Measurements from ENCODE around the gene SFXN2. TPM values are rescaled to one million over a fixed set of nuclear protein-coding genes. Genes with fewer than 3 reads are reported as not detected.
A peak's percentile ranks its signal among the peaks of the same experiment; 100 is the strongest.

SFXN2 gene
- total and polyA plus RNA-seq, 7 donors, result 0.66 to 11.6 (median 2.4) TPM

GRCh38 chr10:102743588-102744373 lies 29.3 kb downstream of the SFXN2 start, which contains the start of gene WBP1L:
Gene WBP1L (plus strand): TSS chr10:102743948. CDS start chr10:102744054, 106 bp downstream.
- H3K36me3 ChIP-seq, result no peaks in the 10 kb centered on the region

DNA sequence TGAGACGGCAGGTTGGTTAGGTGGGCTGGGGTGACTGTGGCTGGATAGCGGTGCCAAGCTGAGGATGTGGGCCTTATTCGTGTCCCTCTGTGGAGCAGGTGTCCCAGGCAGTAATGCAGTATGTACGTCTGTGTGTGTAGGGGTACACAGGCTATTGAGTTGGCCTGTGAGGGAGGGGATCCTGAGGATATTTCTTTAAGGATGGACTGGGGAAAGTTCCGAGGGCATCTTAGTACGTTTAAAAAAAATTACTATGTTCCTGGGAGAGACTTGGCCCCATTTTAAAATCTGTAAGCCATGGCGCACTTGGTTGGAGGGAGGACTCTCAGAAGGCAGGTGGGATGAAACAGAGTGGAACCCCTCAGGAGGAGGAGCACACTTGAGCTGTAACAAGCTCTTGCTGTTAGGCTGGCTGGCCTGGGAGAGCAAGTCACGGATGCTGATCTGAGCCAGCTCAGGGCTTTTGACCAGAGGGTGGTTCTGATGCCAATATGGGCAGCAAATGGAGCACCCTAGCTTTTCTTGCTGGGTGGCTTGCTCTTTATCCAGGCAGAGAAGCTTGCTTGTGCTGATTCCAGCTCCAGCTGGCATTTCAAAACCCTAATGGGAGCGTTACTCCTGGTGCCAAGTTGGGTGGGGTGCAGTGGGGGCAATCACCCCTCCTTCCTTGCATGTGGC lies 30.1 kb downstream of the SFXN2 start:
- Histone ChIP-seq H3K4me1 (peaks cover 0 to 30% (median 25%) of the 10 kb centered on the region in 4 donors), H3K27me3 (no peaks in the 10 kb centered on the region), H3K36me3 (no peaks in the 10 kb centered on the region), H3K9me3 (no peaks in the 10 kb centered on the region), H3K27ac (peak overlapping the region; percentile 91 to 95 (median 92)), H3K4me3 (peak overlapping the region; percentile 69 to 99 (median 90))
- intact Hi-C loops (cut with DNase I), result loop anchor here (5.0 kb wide), 2 partner anchors 58 to 73 kb away; no protein-coding TSS in a partner anchor
- WGBS, 2 donors, result 6 to 11% methylated on average over 9 of the region's 9 CpGs
- TF ChIP-seq EP300 (IDR thresholded peaks at IDR 0.05), result no peak
- TF ChIP-seq POLR2AphosphoS5 (IDR thresholded peaks at IDR 0.05), result peak in 1 of 4 donors; percentile 30
- DNase-seq, result peak; percentile 80

More at GRCh38 chr10:102743588-102744373, 29.3 kb downstream of the SFXN2 start, which contains the start of gene WBP1L:
- peak; percentile 99 for DNase-seq
- intact Hi-C loops (cut with DNase I), result loop anchor here (2.0 to 5.0 kb wide), 3 partner anchors 29 to 74 kb away; partner anchors contain the start of genes ARL3 and SFXN2
- no peaks in the 10 kb centered on the region for H3K27me3 ChIP-seq
- H3K9me3 ChIP-seq, result no peaks in the 10 kb centered on the region
- WGBS, 2 donors, result 0 to 1% methylated on average over 37 of the region's 37 CpGs
- TF ChIP-seq POLR2AphosphoS5 (IDR thresholded peaks at IDR 0.05), result peak; percentile 93 to 99 (median 98)
- TF ChIP-seq POLR2A (IDR thresholded peaks at IDR 0.05), result peak; percentile 91 to 96
- TF ChIP-seq EP300 (IDR thresholded peaks at IDR 0.05), result no peak
- H3K4me1 ChIP-seq, result peaks cover 0 to 30% (median 25%) of the 10 kb centered on the region in 4 donors
- peak within 1 kb of the TSS; percentile 69 to 99 (median 90) for H3K4me3 ChIP-seq
- peak within 1 kb of the TSS; percentile 91 to 95 (median 92) for H3K27ac ChIP-seq

DNA sequence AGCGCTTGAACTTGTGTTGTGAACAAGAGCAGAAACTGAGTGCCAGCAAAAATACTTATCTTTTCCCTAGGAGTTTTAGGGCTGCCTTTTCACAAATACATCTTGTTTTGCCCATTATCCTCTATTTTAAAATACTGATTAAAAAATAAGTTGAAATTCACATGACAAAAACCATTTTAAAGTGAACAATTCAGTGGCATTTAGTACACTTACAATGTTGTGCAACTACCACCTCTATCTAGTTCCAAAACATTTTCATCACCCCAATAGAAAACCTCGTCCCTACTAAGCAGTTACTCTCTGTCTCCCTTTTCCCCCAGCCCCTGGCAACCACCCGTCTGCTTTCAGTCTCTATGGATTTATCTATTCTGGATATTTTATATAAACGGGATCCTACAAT lies 30.7 kb downstream of the SFXN2 start:
- 71 to 81% methylated on average over 4 of the region's 4 CpGs for WGBS, 2 donors
- H3K36me3 ChIP-seq, result no peaks in the 10 kb centered on the region
- H3K9me3 ChIP-seq, result no peaks in the 10 kb centered on the region
- TF ChIP-seq, protein P1, sequence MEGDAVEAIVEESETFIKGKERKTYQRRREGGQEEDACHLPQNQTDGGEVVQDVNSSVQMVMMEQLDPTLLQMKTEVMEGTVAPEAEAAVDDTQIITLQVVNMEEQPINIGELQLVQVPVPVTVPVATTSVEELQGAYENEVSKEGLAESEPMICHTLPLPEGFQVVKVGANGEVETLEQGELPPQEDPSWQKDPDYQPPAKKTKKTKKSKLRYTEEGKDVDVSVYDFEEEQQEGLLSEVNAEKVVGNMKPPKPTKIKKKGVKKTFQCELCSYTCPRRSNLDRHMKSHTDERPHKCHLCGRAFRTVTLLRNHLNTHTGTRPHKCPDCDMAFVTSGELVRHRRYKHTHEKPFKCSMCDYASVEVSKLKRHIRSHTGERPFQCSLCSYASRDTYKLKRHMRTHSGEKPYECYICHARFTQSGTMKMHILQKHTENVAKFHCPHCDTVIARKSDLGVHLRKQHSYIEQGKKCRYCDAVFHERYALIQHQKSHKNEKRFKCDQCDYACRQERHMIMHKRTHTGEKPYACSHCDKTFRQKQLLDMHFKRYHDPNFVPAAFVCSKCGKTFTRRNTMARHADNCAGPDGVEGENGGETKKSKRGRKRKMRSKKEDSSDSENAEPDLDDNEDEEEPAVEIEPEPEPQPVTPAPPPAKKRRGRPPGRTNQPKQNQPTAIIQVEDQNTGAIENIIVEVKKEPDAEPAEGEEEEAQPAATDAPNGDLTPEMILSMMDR (IDR thresholded peaks at IDR 0.05), result no peak
- TF ChIP-seq POLR2AphosphoS5 (IDR thresholded peaks at IDR 0.05) (no peak), POLR2A (IDR thresholded peaks at IDR 0.05) (no peak), EP300 (IDR thresholded peaks at IDR 0.05) (no peak)
- DNase-seq, result no peak
- peak overlapping the region; percentile 91 to 95 (median 92) for H3K27ac ChIP-seq
- peak overlapping the region; percentile 69 to 99 (median 90) for H3K4me3 ChIP-seq
- intact Hi-C loops (cut with DNase I), result no loop called here
- no peaks in the 10 kb centered on the region for H3K27me3 ChIP-seq
- peaks cover 0 to 30% (median 25%) of the 10 kb centered on the region in 4 donors for H3K4me1 ChIP-seq

DNA sequence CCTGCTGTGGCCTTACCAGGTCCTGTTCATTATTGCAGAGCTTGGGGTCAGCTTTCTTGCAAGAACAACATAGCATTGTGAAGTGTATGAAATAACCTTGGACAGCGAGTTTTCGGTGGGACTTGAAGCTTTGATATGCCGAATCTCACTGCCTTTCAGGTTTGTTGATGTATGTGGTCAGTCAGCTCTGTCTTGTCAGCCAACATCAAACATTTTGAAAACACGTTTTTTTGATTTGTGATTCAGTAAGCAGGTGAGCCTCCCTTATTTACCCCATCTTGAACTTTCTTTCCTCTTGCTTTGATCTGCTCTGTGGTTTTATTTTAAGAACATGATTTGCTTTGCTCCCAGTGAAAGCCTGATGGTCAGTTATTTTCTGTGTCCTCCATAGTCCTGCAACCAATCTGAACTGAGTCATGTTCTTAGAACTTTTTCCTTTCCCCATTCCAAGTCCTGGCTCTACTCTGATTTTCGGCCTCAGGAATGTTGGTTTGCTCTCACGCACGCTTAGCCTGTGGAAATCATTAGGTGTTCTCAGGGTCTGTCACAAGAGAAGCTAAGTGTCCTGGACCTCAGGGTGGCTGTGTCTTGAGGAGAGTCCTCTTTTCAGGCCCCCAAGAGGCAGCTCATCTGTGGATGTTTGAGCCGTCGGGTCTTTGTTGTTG lies 38.0 kb downstream of the SFXN2 start:
- Histone ChIP-seq H3K36me3 (no peaks in the 10 kb centered on the region), H3K27me3 (no peaks in the 10 kb centered on the region), H3K4me1 (peaks cover 0 to 44% (median 33%) of the 10 kb centered on the region in 4 donors), H3K27ac (peak overlapping the region; percentile 75 to 87 (median 86)), H3K9me3 (no peaks in the 10 kb centered on the region), H3K4me3 (no peak overlapping the region)
- 82 to 89% methylated on average over 9 of the region's 9 CpGs for WGBS, 2 donors
- DNase-seq, result peak; percentile 82
- intact Hi-C loops (cut with DNase I), result loop anchor here (2.0 kb wide), 1 partner anchor 48 kb away; no protein-coding TSS in a partner anchor
- TF ChIP-seq EP300 (IDR thresholded peaks at IDR 0.05) (peak in 1 of 4 donors; percentile 8), POLR2AphosphoS5 (IDR thresholded peaks at IDR 0.05) (peak; percentile 21 to 65 (median 40)), POLR2A (IDR thresholded peaks at IDR 0.05) (no peak)
- TF ChIP-seq, protein P1 (IDR thresholded peaks at IDR 0.05), result no peak

- Histone ChIP-seq H3K36me3 (no peaks in the 10 kb centered on the region), H3K27ac (peak overlapping the region; percentile 75 to 87 (median 86)), H3K27me3 (no peaks in the 10 kb centered on the region), H3K9me3 (no peaks in the 10 kb centered on the region), H3K4me1 (peaks cover 0 to 44% (median 34%) of the 10 kb centered on the region in 4 donors), H3K4me3 (no peak overlapping the region)
- intact Hi-C loops (cut with DNase I), result loop anchor here (2.0 kb wide), 1 partner anchor 48 kb away; no protein-coding TSS in a partner anchor
- TF ChIP-seq POLR2AphosphoS5 (IDR thresholded peaks at IDR 0.05) (peak in 3 of 4 donors; percentile 4 to 20 (median 17)), EP300 (IDR thresholded peaks at IDR 0.05) (no peak)
- TF ChIP-seq, protein P1 (IDR thresholded peaks at IDR 0.05), result peak in 3 of 4 experiments; percentile 46 to 71 (median 55)
- peak; percentile 78 for DNase-seq
- WGBS, 2 donors, result 85 to 86% methylated on average over 4 of the region's 4 CpGs
Measured at GRCh38 chr10:102752934-102753664, 38.7 kb downstream of the SFXN2 start.

Data from sigmoid colon (tissue), 7 donors.